ENCODE data around the gene SPAG16.

DNA sequence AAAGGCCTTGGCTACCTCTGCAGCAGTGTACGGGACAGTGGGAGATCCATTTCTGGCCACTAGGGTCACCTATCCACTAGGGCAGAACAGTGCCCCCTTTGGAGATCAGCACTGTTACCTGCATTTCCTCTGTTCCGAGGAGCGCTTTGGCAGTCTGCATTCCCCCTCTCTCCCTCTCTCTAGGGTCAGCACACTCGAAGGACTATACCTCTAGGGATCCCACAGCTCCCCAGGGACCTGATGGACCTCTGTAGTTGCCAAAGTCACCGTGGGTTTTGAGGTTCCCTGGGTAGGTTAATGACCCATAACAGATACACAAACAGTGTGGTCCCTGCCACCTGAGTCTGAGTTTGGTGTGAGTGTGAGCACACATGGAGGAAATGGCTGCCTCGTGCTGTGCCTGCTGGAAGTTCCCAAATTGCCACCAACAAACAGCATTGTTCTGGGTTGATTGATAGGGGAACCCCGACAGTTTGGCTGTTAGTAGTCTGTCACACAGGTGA lies 1026.8 kb downstream of the SPAG16 start:
- TF ChIP-seq, protein P1, sequence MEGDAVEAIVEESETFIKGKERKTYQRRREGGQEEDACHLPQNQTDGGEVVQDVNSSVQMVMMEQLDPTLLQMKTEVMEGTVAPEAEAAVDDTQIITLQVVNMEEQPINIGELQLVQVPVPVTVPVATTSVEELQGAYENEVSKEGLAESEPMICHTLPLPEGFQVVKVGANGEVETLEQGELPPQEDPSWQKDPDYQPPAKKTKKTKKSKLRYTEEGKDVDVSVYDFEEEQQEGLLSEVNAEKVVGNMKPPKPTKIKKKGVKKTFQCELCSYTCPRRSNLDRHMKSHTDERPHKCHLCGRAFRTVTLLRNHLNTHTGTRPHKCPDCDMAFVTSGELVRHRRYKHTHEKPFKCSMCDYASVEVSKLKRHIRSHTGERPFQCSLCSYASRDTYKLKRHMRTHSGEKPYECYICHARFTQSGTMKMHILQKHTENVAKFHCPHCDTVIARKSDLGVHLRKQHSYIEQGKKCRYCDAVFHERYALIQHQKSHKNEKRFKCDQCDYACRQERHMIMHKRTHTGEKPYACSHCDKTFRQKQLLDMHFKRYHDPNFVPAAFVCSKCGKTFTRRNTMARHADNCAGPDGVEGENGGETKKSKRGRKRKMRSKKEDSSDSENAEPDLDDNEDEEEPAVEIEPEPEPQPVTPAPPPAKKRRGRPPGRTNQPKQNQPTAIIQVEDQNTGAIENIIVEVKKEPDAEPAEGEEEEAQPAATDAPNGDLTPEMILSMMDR (IDR thresholded peaks at IDR 0.05) = no peak
- TF ChIP-seq EZH2 (IDR thresholded peaks at IDR 0.05; ENCODE audit: borderline replicate concordance, insufficient read depth, low read depth, low read length, poor library complexity, severe bottlenecking) = no peak

Measured in B cell (primary cell).